HFFc6 (cell line): ENCODE measurements around the gene ADAMTS7. TPM values are rescaled to one million over a fixed set of nuclear protein-coding genes. Genes with fewer than 3 reads are reported as not detected.
"Not testable (repeated sequence)": the region's sequence is repeated elsewhere in the genome, so short reads cannot be mapped to it uniquely, and the experiment has no call there.

Source experiments
- DNase-seq: peaks from one replicate; pipeline ENCODE4 v3.0.0-alpha.2; 2018
- H3K27ac Mint-ChIP-seq: 2 replicates; pipeline ENCODE4 v1.8.0; 2020; ENCODE audit warnings: mild to moderate bottlenecking, mixed read lengths
- H3K27me3 Mint-ChIP-seq: 2 replicates; pipeline ENCODE4 v1.8.0; 2021; ENCODE audit warnings: mild to moderate bottlenecking, moderate library complexity, mixed read lengths; ENCODE audit not compliant: insufficient read depth
- H3K36me3 Mint-ChIP-seq: 2 replicates; pipeline ENCODE4 v1.8.0; 2021; ENCODE audit warnings: low read depth, mixed read lengths
- H3K4me1 Mint-ChIP-seq: 2 replicates; pipeline ENCODE4 v1.8.0; 2020; ENCODE audit warnings: low read depth, mixed read lengths
- H3K4me3 Mint-ChIP-seq: 2 replicates; pipeline ENCODE4 v1.8.0; 2020; ENCODE audit warnings: mild to moderate bottlenecking, moderate library complexity, mixed read lengths
- H3K9me3 Mint-ChIP-seq: 2 replicates; pipeline ENCODE4 v1.8.0; 2020; ENCODE audit warnings: mild to moderate bottlenecking, mixed read lengths
- CTCF ChIP-seq: fragments of 200-600 bp; sonication (generic); IDR thresholded peaks from 2 replicates; pipeline ENCODE4 v1.5.0; 2021; ENCODE audit warnings: antibody characterized with exemption, mild to moderate bottlenecking
- total RNA-seq, 6 experiments: library from RNA; stranded (reverse); fragmentation: NEBNext Ultra II Directional; extraction: Animal tissue kit (Norgen Biotek cat#: 25700); gene quantifications; 2 replicates in 1 of 6; 3 replicates in 5 of 6; pipeline ENCODE4 v1.2.3, GENCODE V29; 2021

The ADAMTS7 gene
- total RNA-seq, 6 experiments from 2014 or later: 0.39 to 0.66 (median 0.59) TPM

DNA sequence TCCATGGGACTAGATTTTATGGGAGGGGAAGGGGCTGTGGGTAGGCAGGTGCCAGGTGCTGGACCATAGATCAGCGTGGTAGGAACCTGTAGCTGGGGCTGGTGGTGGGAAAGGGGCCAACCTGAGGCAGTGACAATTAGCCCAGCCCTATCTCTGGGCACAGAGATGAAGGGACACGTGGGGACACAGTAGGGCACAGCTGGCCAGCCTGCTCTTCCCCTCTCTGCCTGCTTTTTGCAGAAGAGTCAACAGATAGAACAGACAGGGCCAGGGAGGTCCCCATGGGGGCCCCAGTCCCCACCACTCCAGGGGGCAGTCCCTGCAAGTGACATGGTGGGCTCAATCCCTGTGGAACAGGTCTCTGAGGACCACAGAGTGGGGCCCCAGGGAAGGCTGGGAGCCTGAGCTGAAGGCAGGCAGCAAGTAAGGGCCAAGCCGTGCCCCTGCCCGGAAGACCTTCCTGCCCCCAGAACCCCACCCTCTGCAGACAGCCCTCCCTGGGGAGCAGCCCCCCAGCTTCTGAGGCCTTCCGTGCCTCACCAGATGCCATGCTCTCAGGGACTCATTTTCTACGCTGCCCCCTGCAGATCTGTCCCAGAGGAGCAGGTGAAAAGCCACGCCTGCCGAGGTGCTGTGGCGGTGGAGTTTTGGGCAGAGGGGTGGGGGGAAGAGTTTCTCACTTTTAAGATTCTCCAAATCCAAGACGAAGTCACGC is 52.6 kb downstream of the ADAMTS7 start:
- not testable (repeated sequence) for H3K27ac Mint-ChIP-seq, H3K4me3 Mint-ChIP-seq, H3K36me3 Mint-ChIP-seq, H3K9me3 Mint-ChIP-seq, DNase-seq, H3K27me3 Mint-ChIP-seq
- H3K4me1 Mint-ChIP-seq: peaks cover 22% of the 10 kb centered on the region
- 0 out of 2 replicates have a peak, but pooled peaks have one; percentile 7 for TF ChIP-seq CTCF

DNA sequence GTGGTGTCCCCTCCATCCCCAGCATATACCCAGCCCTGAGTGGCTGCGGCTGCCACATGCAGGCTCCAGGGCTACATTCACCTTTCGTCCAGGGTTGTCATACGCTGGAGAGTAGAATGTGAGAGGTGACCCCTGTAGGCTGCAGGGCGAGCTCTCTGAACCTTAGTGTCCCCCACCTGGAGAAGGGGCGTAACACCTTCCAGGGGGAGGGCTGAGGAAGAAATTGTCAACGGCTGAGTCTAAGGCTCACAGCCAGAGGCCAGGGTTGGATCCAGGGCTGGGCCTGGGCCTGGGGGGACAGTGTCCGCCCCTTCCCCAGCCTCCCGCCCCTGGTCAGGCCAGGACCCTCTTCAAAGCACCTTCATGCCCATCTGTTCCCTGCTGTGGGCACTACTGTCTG is 53.2 kb downstream of the ADAMTS7 start:
- H3K27me3 Mint-ChIP-seq, H3K9me3 Mint-ChIP-seq, H3K36me3 Mint-ChIP-seq, DNase-seq, H3K27ac Mint-ChIP-seq, H3K4me3 Mint-ChIP-seq: not testable (repeated sequence)
- H3K4me1 Mint-ChIP-seq: peaks cover 22% of the 10 kb centered on the region

GRCh38 chr15:78757636-78757905 is 53.7 kb downstream of the ADAMTS7 start:
- no peak overlapping the region for H3K4me3 Mint-ChIP-seq
- no peak for TF ChIP-seq CTCF
- H3K4me1 Mint-ChIP-seq: peaks cover 22% of the 10 kb centered on the region
- H3K27ac Mint-ChIP-seq: no peak overlapping the region
- H3K36me3 Mint-ChIP-seq: no peaks in the 10 kb centered on the region
- H3K9me3 Mint-ChIP-seq: no peaks in the 10 kb centered on the region
- no peak for DNase-seq
- H3K27me3 Mint-ChIP-seq: peaks cover 5% of the 10 kb centered on the region

DNA sequence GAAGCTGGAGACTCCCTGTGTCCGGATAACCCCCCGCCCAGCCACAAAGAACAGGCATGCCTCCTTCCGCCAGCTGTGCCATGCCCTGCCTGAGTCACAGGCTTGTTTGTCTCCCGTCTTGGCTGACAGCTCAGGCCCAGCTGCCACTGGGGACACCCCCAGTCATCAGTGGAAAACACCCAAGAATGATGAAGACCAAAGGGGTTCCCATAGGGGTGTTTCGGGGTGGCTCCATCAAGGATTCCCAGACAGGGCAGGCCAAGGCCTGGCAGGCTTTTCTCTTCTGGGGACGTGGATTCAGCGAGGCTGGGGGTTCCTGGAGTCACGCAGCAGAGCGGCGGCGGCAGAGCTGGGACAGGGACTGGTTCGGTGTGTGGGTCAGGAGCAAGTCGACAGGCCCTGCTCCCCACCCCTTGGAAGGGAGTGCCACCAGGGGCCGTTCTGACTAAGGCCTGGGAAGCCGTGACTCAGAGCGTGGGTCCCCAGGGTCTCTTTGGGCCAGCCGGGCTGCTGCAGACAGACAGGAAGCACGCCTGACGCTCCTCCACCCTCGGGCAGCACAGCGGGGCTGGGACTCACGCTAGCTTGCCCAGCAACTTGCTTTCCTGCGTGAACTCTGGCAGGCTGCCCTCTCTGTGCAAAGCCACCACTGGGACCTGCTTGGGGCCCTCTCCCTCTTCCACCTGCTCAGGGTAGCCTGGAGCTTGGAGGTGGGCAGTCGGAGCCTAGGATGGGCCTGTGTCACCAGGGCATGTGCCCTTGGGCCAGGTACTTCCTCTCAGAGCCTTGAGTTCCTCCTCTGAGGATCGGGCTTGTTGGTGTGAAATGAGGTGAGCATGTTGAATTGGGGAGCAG is 54.3 kb downstream of the ADAMTS7 start:
- Mint-ChIP-seq H3K27ac (peak overlapping the region; percentile 67), H3K4me1 (peaks cover 22% of the 10 kb centered on the region)
- H3K36me3 Mint-ChIP-seq, H3K9me3 Mint-ChIP-seq, H3K4me3 Mint-ChIP-seq, H3K27me3 Mint-ChIP-seq: not testable (repeated sequence)
- DNase-seq: peak; percentile 40

GRCh38 chr15:78755900-78756591 is 55.2 kb downstream of the ADAMTS7 start:
- not testable (repeated sequence) for H3K36me3 Mint-ChIP-seq, H3K27me3 Mint-ChIP-seq, H3K9me3 Mint-ChIP-seq
- TF ChIP-seq CTCF: peak; percentile 51
- peak overlapping the region; percentile 22; the same call in 1 of the 2 replicates for H3K4me3 Mint-ChIP-seq
- DNase-seq: peak; percentile 67
- H3K4me1 Mint-ChIP-seq: peaks cover 22% of the 10 kb centered on the region
- peak overlapping the region; percentile 18; the same call in 1 of the 2 replicates for H3K27ac Mint-ChIP-seq

DNA sequence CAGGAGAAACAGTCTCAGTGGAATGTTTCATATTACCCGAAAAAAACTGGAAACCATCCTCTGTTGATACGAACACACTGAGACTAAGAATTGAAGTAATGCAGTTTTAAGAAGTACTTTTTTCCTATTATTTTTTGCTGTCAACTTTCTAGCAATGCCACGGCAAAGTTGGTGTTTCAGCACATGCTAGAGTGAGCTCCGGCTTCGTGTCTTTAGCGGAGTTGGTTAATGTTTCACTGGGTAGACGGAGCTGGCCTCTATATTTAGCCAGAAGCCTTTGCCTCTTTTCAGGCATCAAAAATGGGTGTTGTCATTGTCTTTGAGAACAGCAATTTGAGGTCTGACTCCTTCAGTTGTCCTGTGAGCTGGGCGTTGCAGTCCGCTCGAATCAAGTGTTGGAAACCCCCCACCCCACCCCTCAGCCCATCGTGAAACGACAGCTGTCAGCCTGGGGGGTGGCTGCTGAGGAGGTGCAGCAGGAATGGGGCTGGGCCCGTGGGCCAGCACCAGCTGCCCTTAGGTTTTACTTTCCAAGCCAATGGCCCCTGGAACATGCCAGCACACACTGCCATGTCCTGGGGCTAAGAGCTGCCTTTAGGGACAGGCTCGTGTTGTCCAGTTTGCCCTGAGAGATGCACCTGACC is 56.5 kb downstream of the ADAMTS7 start:
- not testable (repeated sequence) for H3K9me3 Mint-ChIP-seq, H3K27ac Mint-ChIP-seq

GRCh38 chr15:78753751-78754535 is 57.3 kb downstream of the ADAMTS7 start:
- peaks cover 23% of the 10 kb centered on the region for H3K4me1 Mint-ChIP-seq
- H3K4me3 Mint-ChIP-seq, H3K27ac Mint-ChIP-seq, H3K27me3 Mint-ChIP-seq, H3K36me3 Mint-ChIP-seq, DNase-seq, H3K9me3 Mint-ChIP-seq: not testable (repeated sequence)

More for the DNA sequence above, 56.5 kb downstream of the ADAMTS7 start:
- not testable (repeated sequence) for H3K4me3 Mint-ChIP-seq, H3K36me3 Mint-ChIP-seq, DNase-seq, H3K27me3 Mint-ChIP-seq
- peaks cover 23% of the 10 kb centered on the region for H3K4me1 Mint-ChIP-seq

- H3K27me3 Mint-ChIP-seq, H3K27ac Mint-ChIP-seq, H3K4me3 Mint-ChIP-seq, H3K36me3 Mint-ChIP-seq, DNase-seq, H3K9me3 Mint-ChIP-seq: not testable (repeated sequence)
- H3K4me1 Mint-ChIP-seq: peaks cover 23% of the 10 kb centered on the region
These were observed 58.0 kb downstream of the ADAMTS7 start for GRCh38 chr15:78753359-78753659.
